Coronary artery (tissue), 2 donors: Measurements from ENCODE around the gene PKMYT1.

ENCODE experiments used
- DNase-seq: peaks from one replicate; pipeline ENCODE4 v3.0.0-alpha.2; 2017; ENCODE audit warnings: low spot score
- H3K27ac ChIP-seq, 2 donors: fragments of 200-600 bp; sonication (generic); one replicate each; pipeline ENCODE4 v1.5.1; 2016 to 2019
- H3K4me3 ChIP-seq: fragments of 200-600 bp; sonication (generic); 2 replicates; pipeline ENCODE4 v1.5.1; 2016; ENCODE audit warnings: mild to moderate bottlenecking, moderate library complexity
- TF ChIP-seq, protein P1 (sequence below): fragments of 200-600 bp; sonication (generic); IDR thresholded peaks from one replicate; pipeline ENCODE4 v1.5.1; 2019; ENCODE audit warnings: antibody characterized with exemption

PKMYT1 gene

DNA sequence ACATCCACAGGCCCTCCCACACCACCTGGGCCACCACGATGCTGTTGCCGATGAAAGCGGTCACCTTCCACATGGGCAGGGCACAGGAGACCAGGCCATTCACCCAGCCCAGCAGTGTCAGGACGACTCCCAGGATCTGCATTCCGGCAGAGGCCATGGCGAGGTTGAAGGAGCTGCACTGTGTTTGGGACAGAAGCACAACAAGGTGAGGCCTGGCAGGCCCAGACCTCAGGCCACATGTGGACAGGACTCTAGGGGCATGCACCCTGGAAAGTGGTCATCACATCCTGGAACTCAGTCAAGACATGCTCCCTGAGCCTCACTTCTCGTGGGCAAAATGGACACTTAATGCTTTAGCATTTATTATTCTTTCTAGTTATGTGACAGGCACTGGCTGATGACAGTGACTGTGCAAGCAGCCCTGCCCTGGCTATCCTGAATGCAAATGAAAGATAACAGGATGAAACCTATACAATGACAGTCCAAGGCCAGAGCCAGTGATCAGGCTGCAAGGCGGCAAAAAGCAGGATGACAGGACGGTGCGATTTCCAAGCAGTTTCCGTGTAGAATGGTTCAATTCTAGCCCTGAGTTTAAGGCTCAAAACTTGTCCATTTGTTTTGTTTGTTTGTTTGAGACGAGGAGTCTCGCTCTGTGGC, 35.7 kb upstream of the PKMYT1 start:
- no peak for DNase-seq
- Histone ChIP-seq H3K27ac (no peak overlapping the region), H3K4me3 (no peak overlapping the region)
- TF ChIP-seq, protein P1, sequence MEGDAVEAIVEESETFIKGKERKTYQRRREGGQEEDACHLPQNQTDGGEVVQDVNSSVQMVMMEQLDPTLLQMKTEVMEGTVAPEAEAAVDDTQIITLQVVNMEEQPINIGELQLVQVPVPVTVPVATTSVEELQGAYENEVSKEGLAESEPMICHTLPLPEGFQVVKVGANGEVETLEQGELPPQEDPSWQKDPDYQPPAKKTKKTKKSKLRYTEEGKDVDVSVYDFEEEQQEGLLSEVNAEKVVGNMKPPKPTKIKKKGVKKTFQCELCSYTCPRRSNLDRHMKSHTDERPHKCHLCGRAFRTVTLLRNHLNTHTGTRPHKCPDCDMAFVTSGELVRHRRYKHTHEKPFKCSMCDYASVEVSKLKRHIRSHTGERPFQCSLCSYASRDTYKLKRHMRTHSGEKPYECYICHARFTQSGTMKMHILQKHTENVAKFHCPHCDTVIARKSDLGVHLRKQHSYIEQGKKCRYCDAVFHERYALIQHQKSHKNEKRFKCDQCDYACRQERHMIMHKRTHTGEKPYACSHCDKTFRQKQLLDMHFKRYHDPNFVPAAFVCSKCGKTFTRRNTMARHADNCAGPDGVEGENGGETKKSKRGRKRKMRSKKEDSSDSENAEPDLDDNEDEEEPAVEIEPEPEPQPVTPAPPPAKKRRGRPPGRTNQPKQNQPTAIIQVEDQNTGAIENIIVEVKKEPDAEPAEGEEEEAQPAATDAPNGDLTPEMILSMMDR: no peak

DNA sequence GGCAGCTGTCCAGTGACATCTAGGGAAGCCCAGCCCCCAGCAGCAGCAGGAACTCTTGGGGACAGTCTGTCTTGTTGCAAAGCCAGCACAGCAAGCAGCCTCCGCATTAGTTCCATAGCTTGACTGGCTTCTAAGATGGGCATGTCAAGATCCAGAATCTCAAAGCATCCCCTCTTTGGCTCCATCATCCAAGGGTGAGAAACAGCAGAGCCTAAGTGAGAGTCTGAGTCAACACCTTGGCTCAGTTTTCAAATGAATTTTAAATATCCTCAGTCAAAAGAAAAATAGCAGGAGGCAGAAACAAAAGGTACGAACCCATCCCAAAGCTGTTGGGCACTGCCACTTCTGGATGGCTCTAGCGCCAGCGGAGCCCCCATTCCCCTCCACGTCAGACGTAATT, 34.7 kb upstream of the PKMYT1 start:
- no peak for DNase-seq
- Histone ChIP-seq H3K4me3 (no peak overlapping the region), H3K27ac (no peak overlapping the region)
- TF ChIP-seq, protein P1: no peak

DNA sequence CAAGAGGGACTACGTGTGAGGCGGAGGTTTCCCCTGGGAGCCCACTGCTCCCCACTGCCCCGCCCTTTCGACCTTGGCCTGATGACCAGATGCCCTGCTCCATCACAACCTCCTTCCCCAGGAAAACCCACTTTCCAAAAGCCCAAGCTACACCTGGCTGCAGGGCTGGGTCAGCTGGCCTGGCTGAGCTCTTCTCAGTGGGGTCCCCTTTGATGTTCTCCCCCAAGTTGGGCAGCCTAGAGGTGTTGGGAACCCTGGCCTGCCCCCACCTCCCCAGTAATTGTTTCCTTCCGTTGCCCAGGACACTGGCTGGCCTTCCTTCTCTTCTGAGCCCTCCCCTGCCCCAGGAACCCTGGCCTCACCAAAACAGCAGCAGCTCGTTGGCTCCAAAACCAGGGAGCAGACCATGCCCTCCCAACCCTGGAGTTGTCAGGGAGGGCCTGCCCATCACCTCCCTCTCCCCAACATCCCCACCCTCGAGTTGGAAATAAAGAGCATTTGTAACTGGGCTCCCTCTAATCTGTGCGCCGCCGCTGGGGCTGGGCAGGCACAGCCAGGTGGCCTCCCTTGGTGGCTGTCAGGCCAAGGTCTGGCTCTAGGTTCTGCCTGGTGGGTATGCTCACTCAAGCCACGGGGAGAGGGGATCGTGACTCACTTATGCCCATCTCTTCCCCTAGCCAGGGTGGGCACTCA, 33.9 kb upstream of the PKMYT1 start:
- H3K4me3 ChIP-seq: no peak overlapping the region
- no peak for DNase-seq
- H3K27ac ChIP-seq: no peak overlapping the region
- TF ChIP-seq, protein P1: no peak

DNA sequence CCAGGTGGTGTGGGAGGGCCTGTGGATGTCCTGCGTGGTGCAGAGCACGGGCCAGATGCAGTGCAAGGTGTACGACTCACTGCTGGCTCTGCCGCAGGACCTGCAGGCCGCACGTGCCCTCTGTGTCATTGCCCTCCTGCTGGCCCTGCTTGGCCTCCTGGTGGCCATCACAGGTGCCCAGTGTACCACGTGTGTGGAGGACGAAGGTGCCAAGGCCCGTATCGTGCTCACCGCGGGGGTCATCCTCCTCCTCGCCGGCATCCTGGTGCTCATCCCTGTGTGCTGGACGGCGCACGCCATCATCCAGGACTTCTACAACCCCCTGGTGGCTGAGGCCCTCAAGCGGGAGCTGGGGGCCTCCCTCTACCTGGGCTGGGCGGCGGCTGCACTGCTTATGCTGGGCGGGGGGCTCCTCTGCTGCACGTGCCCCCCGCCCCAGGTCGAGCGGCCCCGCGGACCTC, 33.3 kb upstream of the PKMYT1 start:
- TF ChIP-seq, protein P1: no peak
- DNase-seq: no peak

DNA sequence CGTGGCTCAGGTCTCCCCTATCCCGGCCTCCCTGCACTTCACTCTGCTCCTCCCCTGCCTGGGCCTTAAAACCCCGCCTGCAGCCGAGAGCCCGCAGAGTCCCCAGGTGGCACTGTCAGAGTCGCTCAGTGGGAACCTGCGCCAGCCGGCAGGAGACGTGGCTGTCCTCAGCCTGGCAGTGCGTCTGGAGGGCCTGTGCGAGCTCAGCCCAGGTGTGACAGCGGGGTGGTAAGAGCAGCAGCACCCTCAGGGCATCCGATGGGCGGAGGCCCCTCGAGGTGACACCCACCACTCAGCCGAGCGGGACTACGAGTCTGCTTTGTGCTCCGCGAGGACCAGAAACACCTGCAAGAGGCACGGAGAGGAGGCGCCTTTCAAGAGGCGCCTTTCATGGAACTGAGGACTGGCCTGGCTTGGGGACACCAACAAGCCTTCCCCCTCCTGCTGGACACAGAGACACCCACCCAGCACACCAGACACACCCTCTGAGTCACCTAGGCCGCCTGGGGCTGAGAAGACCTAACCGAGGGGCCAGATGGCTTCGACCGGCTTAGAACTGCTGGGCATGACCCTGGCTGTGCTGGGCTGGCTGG, 32.7 kb upstream of the PKMYT1 start, which contains the start of gene CLDN9:
CLDN9 (plus strand) TSS at position 96 of the 593 bp plus-strand sequence; CDS start at position 536, 440 bp downstream.
- DNase-seq: no peak
- H3K4me3 ChIP-seq: no peak within 1 kb of the TSS
- TF ChIP-seq, protein P1: no peak
- H3K27ac ChIP-seq: no peak within 1 kb of the TSS

More for the DNA sequence above, 33.3 kb upstream of the PKMYT1 start:
- no peak overlapping the region for H3K27ac ChIP-seq
- H3K4me3 ChIP-seq: no peak overlapping the region

DNA sequence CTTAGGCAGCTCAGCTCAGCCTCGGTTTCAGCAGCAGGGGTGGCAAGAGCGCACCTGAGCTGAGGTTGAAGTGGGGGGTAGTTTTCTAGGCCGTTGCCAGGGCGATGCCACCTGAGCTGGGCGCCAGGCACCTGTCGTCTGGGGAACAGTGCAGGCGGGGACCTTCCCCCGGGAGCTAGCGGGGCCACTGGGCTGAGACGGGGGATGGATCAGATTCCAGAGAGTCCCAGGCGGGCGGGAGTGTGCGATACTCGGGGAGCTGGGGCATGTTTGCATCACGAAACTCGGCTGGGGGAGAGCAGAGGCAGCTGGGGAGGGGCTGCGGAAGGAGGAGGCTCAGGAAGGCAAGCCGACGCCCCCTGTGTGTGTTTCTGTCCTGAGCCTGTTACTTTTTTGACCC, 32.0 kb upstream of the PKMYT1 start:
- H3K4me3 ChIP-seq: no peak overlapping the region
- DNase-seq: no peak
- TF ChIP-seq, protein P1: no peak
- no peak overlapping the region for H3K27ac ChIP-seq
